Nephron progenitor cell (in vitro differentiated cells): ENCODE data around the gene CAMK1D.

Experiments used
- DNase-seq: peaks from one replicate; pipeline ENCODE4 v3.0.0; 2021
- H3K27ac Mint-ChIP-seq: 2 replicates; pipeline ENCODE4 v1.8.0; 2021; ENCODE audit warnings: mild to moderate bottlenecking, moderate library complexity, mixed read lengths
- H3K27me3 Mint-ChIP-seq: 2 replicates; pipeline ENCODE4 v1.8.0; 2021; ENCODE audit warnings: mild to moderate bottlenecking, low read depth, mixed read lengths; ENCODE audit not compliant: poor library complexity
- H3K36me3 Mint-ChIP-seq: 2 replicates; pipeline ENCODE4 v1.8.0; 2021; ENCODE audit warnings: low read depth, mixed read lengths
- H3K4me1 Mint-ChIP-seq: 2 replicates; pipeline ENCODE4 v1.8.0; 2021; ENCODE audit warnings: mixed read lengths
- H3K4me3 Mint-ChIP-seq: 2 replicates; pipeline ENCODE4 v1.8.0; 2021; ENCODE audit warnings: mild to moderate bottlenecking, moderate library complexity, mixed read lengths
- H3K9me3 Mint-ChIP-seq: 2 replicates; pipeline ENCODE4 v1.8.0; 2021; ENCODE audit warnings: mild to moderate bottlenecking, moderate library complexity, mixed read lengths
- TF ChIP-seq, protein P1 (sequence below): fragments of 200-600 bp; sonication (generic); IDR thresholded peaks from 2 replicates; pipeline ENCODE4 v1.5.0; 2021; ENCODE audit warnings: antibody characterized with exemption

CAMK1D gene

DNA sequence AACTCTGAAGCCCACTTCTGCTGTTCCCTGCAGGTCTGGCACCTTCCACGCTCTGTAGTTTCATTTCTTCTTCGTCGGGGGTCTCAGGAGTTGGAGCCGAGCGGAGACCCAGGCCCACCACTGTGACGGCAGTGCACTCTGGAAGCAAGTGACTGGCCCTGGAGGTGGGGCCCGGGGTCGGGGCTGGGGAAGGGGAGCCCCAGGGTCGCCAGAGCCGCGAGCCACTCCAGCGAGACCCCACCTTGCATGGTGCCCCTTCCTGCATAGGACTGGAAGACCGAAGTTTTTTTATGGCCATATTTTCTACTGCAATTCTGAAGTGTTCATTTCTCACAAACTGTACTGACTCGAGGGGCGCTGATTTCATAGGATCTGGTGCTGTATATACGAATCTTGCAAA is 479.4 kb downstream of the CAMK1D start:
- Mint-ChIP-seq H3K4me1 (peaks cover 46% of the 10 kb centered on the region), H3K27me3 (peaks cover 21% of the 10 kb centered on the region), H3K36me3 (peaks cover 10% of the 10 kb centered on the region), H3K9me3 (no peaks in the 10 kb centered on the region), H3K27ac (no peak overlapping the region), H3K4me3 (no peak overlapping the region)
- TF ChIP-seq, protein P1, sequence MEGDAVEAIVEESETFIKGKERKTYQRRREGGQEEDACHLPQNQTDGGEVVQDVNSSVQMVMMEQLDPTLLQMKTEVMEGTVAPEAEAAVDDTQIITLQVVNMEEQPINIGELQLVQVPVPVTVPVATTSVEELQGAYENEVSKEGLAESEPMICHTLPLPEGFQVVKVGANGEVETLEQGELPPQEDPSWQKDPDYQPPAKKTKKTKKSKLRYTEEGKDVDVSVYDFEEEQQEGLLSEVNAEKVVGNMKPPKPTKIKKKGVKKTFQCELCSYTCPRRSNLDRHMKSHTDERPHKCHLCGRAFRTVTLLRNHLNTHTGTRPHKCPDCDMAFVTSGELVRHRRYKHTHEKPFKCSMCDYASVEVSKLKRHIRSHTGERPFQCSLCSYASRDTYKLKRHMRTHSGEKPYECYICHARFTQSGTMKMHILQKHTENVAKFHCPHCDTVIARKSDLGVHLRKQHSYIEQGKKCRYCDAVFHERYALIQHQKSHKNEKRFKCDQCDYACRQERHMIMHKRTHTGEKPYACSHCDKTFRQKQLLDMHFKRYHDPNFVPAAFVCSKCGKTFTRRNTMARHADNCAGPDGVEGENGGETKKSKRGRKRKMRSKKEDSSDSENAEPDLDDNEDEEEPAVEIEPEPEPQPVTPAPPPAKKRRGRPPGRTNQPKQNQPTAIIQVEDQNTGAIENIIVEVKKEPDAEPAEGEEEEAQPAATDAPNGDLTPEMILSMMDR: no peak
- DNase-seq: no peak

DNA sequence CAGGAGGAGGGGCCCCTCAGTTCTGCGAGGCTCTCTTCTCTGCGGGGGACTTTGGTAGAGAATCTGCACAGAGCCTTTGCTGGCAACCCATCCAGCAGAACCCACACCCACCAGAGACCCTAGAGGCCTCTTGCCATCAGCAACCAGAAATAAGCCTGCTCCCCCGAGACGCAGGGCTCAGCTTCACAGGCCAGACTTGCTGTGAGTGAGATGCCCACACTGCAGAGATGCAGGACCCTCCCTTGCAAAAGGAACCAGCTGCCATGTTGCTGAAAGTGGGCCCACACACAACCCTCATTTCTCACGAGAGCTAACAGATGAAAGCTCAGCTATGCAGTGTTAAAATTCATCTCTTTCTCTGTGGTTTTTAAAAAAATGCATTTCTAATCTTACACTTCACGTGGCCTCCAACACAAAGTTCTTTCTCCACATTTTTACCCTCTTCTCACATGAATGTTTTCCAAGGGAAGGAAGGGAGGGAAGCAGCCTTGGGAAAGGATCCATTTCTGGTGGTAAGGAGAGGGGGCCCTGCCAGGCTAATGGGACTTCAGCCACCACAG is 480.6 kb downstream of the CAMK1D start:
- H3K9me3 Mint-ChIP-seq: no peaks in the 10 kb centered on the region
- DNase-seq: no peak
- H3K27ac Mint-ChIP-seq: peak overlapping the region; percentile 68
- H3K4me1 Mint-ChIP-seq: peaks cover 34% of the 10 kb centered on the region
- H3K4me3 Mint-ChIP-seq: no peak overlapping the region
- TF ChIP-seq, protein P1: no peak
- H3K27me3 Mint-ChIP-seq: peaks cover 30% of the 10 kb centered on the region
- peaks cover 10% of the 10 kb centered on the region for H3K36me3 Mint-ChIP-seq

DNA sequence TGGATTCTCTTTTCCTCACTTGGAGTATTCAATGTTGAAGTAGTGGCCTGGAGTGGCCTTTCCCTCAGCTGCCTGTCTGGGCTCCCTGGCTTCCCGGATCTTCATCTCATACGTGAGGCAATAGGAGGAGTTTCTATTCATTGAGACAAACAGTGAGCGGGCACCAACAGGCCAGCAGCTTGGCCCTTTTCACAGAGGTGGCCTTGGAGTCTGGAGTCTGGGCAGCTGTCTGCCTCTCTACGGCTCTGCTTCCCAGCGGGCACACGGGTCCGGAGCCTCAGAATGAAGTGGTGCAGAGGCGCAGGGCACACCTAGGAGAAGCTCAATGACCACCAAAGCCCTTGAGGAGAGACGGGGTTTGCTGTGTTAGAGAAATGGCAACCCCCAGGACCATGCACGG is 482.7 kb downstream of the CAMK1D start:
- Mint-ChIP-seq H3K36me3 (peaks cover 10% of the 10 kb centered on the region), H3K9me3 (no peaks in the 10 kb centered on the region), H3K27me3 (peaks cover 26% of the 10 kb centered on the region), H3K27ac (no peak overlapping the region), H3K4me3 (no peak overlapping the region), H3K4me1 (peaks cover 28% of the 10 kb centered on the region)
- DNase-seq: no peak
- TF ChIP-seq, protein P1: no peak

DNA sequence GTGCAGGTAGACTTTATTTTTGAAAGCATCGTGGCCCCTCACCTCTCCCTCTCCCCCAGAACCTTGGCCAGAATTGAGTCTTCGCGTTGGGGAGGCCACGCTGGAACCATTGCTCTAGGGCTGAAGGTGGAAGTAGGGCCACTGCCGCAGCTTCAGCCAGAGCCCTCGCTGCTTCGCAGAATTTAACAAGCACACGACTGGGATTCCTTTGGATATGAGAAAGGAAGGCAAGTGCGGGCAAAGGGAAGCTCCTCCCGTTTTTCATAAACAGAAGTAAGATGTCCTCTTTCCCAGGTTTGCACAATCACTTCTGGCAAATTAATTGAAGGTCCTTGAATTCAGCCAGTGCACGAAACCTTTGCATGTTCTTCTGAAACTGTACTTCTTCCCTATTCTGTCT is 484.1 kb downstream of the CAMK1D start:
- peaks cover 23% of the 10 kb centered on the region for H3K27me3 Mint-ChIP-seq
- no peak for DNase-seq
- peaks cover 28% of the 10 kb centered on the region for H3K4me1 Mint-ChIP-seq
- H3K4me3 Mint-ChIP-seq: no peak overlapping the region
- no peaks in the 10 kb centered on the region for H3K9me3 Mint-ChIP-seq
- H3K27ac Mint-ChIP-seq: no peak overlapping the region
- TF ChIP-seq, protein P1: no peak
- peaks cover 5% of the 10 kb centered on the region for H3K36me3 Mint-ChIP-seq

DNA sequence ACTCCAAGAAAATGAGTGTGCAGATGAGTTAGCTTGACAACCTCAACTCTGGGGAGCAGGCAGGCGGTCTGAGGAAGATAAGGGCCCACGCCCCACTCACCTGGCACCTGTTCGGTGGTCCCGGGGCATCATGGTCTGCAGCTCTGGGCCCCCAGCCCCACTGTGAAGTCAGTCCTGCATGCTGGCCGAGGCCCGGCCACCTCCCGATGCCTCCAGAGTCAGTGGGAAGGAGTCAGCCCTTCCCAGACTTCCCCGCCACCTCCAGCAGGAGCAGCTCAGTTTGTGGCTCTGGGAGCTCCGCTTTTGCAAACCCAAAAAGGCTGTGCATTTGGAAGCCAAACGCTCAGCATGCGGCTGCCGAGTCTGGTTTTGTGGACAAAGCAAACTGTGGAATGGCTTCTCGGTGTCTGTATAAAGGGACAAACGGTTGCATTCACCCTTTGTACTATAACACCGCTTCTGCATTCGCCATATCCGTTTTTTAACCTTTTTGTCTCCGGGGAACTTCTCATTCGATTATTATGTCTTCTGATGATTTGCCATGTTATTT is 484.8 kb downstream of the CAMK1D start:
- TF ChIP-seq, protein P1: no peak
- no peak overlapping the region for H3K4me3 Mint-ChIP-seq
- H3K9me3 Mint-ChIP-seq: no peaks in the 10 kb centered on the region
- H3K36me3 Mint-ChIP-seq: no peaks in the 10 kb centered on the region
- H3K4me1 Mint-ChIP-seq: peaks cover 32% of the 10 kb centered on the region
- H3K27me3 Mint-ChIP-seq: peaks cover 23% of the 10 kb centered on the region
- H3K27ac Mint-ChIP-seq: no peak overlapping the region
- DNase-seq: no peak

DNA sequence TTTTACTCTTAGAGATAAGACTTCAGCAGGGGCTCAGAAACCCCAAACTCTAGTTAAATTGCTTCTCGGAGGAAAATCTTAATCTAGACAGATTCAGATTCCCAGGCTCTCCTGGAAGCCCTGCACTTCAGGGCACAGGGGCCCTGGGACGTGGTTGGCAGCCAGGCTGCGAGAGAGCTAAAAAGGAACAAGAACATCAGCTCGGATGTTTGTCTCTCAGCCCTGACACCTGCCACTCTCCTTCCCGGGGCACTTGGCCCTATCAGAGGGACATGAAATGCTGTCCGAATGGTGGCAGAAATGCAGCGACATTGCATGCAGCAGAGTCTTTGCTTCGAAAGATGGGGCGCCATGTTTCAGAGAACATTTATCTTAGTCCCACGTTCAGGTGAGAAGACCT is 485.4 kb downstream of the CAMK1D start:
- Mint-ChIP-seq H3K4me3 (no peak overlapping the region), H3K36me3 (no peaks in the 10 kb centered on the region), H3K4me1 (peaks cover 35% of the 10 kb centered on the region), H3K27me3 (peaks cover 23% of the 10 kb centered on the region), H3K9me3 (no peaks in the 10 kb centered on the region), H3K27ac (no peak overlapping the region)
- TF ChIP-seq, protein P1: no peak
- DNase-seq: no peak
